HG02870 (cell line): ENCODE measurements around the gene ZNF90.
A peak's percentile ranks its signal among the peaks of the same experiment; 100 is the strongest.
"Not testable (repeated sequence)": the region's sequence is repeated elsewhere in the genome, so short reads cannot be mapped to it uniquely, and the experiment has no call there.

Experiments used
- ATAC-seq: cut with Tn5 transposase; IDR thresholded peaks from one replicate; pipeline ENCODE4 v1.9.1; 2021; ENCODE audit warnings: mild to moderate bottlenecking, moderate library complexity; ENCODE audit not compliant: unreplicated experiment

Gene ZNF90

GRCh38 chr19:20077791-20078463, at the start of gene ZNF90:
Gene ZNF90 (plus strand): TSS chr19:20078000. CDS start chr19:20078133, 133 bp downstream.
- peak; percentile 93 for ATAC-seq

DNA sequence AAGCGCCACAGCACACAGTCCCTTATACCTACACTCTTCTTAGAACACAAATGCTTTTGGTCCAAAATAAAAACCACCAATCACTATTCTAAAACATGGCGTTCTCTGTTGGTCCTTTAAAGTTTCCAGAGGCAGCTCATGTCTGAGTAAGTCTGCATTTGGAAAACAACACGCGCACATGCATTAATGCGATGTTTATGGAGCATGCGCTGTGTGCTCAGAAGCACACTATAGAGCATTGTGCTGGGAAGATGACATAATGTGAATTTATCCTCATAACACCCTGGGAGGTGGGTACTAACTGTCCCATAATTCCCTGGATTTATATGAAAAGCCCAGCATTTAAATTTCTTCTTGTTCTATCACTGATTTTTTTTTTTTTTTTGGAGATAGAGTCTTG, 49.2 kb upstream of the ZNF90 start:
- no peak for ATAC-seq

- ATAC-seq = no peak
These were observed 41.9 kb upstream of the ZNF90 start for GRCh38 chr19:20035935-20036334.

DNA sequence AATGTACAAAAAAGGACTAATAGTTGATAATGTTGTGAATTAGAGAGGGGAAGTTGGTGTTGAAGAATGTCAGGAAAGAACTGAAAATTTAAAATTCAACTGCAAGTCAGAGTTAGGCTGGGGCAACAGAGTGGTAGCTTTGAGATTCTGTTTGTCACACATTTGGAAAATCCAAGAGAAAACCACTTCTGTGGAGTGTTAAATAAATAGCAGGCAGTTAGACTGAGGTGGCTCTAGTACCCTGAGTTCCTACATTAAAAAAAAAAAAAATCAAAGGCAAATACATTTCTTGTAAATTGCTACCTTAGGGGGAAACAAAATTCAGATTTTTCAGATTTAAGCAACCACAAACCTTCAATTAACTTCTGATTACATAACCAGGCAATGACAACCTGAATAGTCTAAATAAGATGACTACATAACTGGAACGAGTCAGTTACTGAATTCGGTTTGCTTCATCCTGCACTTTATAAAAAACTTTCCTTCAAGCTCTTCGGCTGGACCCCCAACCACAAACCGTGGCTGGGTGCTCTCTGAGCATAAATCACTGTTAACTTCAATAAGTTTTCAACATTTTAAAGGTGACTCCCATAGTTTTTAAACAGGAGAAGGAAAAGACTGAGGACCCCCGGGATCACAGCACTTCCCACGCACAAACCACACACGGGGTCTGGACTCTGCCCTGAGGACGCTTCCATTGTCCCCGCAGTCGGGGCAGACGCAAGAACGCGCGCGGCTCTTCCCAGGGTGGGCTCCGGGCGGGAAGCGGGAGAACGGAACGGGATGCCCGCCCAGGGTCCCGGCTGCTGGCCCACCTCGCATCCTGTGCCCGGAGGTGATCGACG, 39.2 kb upstream of the ZNF90 start:
- ATAC-seq = peak; percentile 24

- peak; percentile 99 for ATAC-seq
These were observed 38.5 kb upstream of the ZNF90 start, which contains the start of gene ZNF682 for GRCh38 chr19:20039203-20039723. Gene ZNF682 (minus strand): TSS chr19:20039505. CDS start chr19:20039345, 160 bp downstream.

- no peak for ATAC-seq
These were observed 33.1 kb upstream of the ZNF90 start for GRCh38 chr19:20044663-20045062.

GRCh38 chr19:20045742-20046141, 32.1 kb upstream of the ZNF90 start:
- not testable (repeated sequence) for ATAC-seq

- ATAC-seq = peak; percentile 97
These were observed 25.7 kb upstream of the ZNF90 start for GRCh38 chr19:20051841-20052768.

DNA sequence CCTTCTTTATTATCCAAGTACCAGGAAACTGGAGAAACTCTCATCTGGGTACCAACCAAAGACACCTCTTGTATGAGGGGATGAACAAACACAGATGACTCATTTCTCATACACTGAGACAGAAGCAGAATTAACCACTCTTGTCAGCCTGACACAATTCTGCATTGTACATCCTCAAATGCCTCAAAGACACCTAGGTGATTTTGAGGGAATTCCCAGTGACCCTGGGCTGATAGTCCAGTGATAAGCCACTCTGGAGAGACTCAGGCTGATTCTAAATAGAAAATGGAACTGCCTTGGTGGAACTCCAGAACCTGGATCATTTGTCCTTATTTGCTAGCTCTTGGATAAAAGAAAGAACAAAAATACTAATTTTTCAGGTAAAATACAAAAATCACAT, 19.1 kb upstream of the ZNF90 start:
- ATAC-seq = not testable (repeated sequence)

- no peak for ATAC-seq
These were observed 17.5 kb upstream of the ZNF90 start for GRCh38 chr19:20060282-20060681.

- ATAC-seq = no peak
These were observed 10.9 kb upstream of the ZNF90 start for GRCh38 chr19:20066861-20067260.

- ATAC-seq = no peak
These were observed 9.9 kb upstream of the ZNF90 start for GRCh38 chr19:20067943-20068342.

GRCh38 chr19:20068559-20068958, 9.2 kb upstream of the ZNF90 start:
- not testable (repeated sequence) for ATAC-seq

DNA sequence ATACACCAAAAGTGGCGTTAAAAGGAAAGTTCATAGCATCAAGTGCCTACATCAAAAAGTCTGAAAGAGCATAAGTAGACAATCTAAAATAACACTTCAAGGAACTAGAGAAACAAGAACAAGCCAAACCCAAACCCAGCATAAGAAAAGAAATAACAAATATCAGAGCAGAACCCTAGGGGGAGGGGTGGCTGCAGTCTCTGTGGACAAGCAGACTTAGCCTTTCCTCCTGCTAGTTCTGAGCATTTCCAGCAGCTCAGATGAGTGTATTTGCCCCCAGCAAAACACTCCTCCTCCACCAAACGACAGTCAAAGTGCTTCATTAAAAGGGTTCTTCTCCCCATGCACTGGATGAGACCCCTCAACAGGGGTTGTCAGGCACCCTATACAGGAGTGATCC, 7.1 kb upstream of the ZNF90 start:
- no peak for ATAC-seq

DNA sequence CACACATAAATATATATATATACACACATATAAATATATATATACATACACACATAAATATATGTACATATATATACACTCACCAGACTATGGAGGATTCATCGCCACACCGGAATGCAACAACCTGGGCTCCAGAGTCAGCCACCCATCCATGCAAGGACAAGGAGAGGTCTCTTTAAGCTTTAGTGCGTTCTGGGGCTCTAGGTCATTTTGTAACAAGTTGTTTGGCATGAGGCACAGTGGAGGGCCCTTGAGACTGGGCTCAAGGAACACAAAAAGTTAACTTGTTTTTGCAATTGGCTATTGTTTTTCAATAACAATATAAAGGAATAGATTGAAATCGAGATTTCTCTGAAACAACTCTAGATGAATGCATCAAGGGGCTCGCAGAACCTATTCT, 4.9 kb upstream of the ZNF90 start:
- no peak for ATAC-seq

DNA sequence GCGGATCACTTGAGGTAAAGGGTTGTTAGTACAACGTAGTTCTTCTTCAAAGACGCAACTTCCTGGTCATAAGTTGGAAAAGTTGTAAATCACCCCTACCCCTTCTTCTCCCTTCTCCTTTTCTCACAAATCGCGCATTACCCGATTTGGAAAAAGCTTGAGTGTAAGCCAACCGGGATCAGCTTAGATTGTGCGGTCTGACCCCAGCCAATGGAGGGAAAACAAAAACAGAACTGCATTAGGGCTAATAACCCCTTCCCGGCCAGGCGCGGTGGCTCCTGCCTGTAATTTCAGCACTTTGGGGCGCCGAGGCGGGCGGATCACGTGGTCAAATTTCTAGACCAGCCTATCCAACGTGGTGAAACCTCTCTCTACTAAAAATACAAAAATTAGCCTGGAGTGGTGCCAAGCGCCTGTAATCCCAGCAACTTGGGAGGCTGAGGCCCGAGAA, 806 bp downstream of the ZNF90 start:
- peak; percentile 10 for ATAC-seq

GRCh38 chr19:20079476-20079875, 1.7 kb downstream of the ZNF90 start:
- ATAC-seq = no peak

- ATAC-seq = no peak
These were observed 2.9 kb downstream of the ZNF90 start for GRCh38 chr19:20080656-20081055.

DNA sequence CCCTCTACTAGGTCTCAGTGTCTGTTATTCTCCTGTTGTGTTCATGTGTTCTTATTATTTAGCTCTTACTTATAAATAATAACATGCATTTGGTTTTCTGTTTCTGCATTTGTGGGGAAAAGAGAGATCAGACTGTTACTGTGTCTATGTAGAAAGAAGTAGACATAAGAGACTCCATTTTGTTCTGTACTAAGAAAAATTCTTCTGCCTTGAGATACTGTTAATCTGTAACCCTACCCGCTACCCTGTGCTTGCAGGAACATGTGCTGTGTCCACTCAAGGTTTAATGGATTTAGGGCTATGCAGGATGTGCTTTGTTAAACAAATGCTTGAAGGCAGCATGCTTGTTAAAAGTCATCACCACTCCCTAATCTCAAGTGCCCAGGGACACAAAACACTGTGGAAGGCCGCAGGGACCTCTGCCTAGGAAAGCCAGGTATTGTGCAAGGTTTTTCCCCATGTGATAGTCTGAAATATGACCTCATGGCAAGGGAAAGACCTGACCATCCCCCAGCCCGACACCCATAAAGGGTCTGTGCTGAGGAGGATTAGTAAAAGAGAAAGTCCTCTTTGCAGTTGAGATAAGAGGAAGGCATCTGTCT, 4.5 kb downstream of the ZNF90 start:
- not testable (repeated sequence) for ATAC-seq

DNA sequence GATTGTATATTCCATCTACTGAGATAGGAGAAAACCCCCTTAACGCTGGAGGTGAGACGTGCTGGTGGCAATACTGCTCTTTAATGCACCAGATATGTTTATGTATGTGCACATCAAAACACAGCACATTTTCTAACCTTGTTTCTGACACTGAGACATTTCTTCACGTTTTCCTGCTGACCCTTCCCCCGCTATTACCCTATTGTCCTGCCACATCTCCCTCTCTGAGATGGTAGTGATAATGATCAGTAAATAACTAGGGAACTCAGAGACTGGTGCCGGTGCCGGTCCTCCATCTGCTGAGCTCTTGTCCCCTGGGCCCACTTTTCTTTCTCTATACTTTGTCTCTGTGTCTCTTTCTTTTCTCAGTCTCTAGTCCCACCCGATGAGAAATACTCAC, 5.1 kb downstream of the ZNF90 start:
- not testable (repeated sequence) for ATAC-seq
